Thyroid gland (tissue), 4 donors: ENCODE measurements around the gene SAMD4A.

Experiments
- POLR2A ChIP-seq, 2 donors: fragments of 450-650 bp; IDR thresholded peaks; one replicate each; pipeline ENCODE4 v1.6.1; 2017; ENCODE audit warnings: antibody characterized with exemption in 2 of 2, mild to moderate bottlenecking in 2 of 2, moderate library complexity in 1 of 2
- TF ChIP-seq, protein P1 (sequence below), 6 experiments: fragments of 200-600 bp in 3 of 6; fragments of 450-650 bp in 3 of 6; sonication (generic) in 3 of 6; IDR thresholded peaks; one replicate each; pipeline ENCODE4 v1.5.1; 2016 to 2019; ENCODE audit warnings: antibody characterized with exemption in 6 of 6, mild to moderate bottlenecking in 2 of 6, inconsistent platforms in 1 of 6, moderate library complexity in 1 of 6

DNA sequence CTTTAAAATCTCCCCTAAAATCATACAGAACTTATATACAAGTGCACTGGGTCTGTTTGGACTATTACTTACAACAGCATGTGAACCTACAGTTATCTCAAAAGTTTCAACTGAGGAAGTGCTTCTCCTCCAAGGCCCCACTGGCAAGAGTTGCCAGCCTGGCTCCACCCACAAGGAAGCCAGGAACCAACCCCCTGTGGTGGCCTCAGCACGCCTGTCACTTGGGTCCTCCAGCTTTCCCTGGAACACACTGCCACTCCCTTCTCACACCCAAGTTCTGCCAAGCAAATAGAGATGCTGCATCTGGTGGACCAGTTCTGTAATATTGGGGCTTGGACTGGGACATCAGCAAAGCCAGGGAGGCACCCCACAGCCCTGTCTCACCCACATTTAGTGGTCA is 220.3 kb downstream of the SAMD4A start:
- TF ChIP-seq, protein P1, sequence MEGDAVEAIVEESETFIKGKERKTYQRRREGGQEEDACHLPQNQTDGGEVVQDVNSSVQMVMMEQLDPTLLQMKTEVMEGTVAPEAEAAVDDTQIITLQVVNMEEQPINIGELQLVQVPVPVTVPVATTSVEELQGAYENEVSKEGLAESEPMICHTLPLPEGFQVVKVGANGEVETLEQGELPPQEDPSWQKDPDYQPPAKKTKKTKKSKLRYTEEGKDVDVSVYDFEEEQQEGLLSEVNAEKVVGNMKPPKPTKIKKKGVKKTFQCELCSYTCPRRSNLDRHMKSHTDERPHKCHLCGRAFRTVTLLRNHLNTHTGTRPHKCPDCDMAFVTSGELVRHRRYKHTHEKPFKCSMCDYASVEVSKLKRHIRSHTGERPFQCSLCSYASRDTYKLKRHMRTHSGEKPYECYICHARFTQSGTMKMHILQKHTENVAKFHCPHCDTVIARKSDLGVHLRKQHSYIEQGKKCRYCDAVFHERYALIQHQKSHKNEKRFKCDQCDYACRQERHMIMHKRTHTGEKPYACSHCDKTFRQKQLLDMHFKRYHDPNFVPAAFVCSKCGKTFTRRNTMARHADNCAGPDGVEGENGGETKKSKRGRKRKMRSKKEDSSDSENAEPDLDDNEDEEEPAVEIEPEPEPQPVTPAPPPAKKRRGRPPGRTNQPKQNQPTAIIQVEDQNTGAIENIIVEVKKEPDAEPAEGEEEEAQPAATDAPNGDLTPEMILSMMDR (IDR thresholded peaks at IDR 0.05): no peak
- TF ChIP-seq POLR2A (IDR thresholded peaks at IDR 0.05): no peak
